ENCODE results near the gene MIGA2. TPM values are rescaled to one million over a fixed set of nuclear protein-coding genes. Genes with fewer than 3 reads are reported as not detected.

The MIGA2 gene
- total RNA-seq, 1 experiment from 2014 or later = 29.6 TPM

DNA sequence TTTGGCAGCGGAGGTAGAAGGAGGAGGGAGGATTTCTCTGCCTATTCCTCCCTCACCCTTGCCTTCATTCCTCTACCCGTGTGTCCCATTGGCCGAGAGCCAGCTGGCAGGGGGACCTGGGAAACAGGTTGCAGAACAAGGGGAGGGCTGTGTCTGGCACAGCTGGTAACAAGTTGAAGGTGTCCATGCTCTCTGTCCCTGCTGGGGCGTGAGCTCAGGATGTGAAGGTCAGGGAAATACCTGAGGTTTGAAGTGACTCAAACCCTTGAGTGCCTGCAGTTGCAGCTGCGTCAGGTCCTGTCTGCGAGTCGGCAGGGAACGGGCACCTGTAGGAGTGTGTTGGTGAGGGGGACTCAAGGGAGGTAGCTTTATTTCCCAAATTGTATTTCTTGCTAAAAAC is 16.2 kb downstream of the MIGA2 start:
- peak; percentile 97 for ATAC-seq
- H3K27ac ChIP-seq (ENCODE audit: low read length) = peak overlapping the region; percentile 94
- H3K4me3 ChIP-seq (ENCODE audit: low read length) = no peak overlapping the region
- ChIA-PET CTCF (no interaction called here), POLR2A (ENCODE audit: unreplicated experiment) (no interaction called here)
- peak; percentile 97 for DNase-seq
- peaks cover 10% of the 10 kb centered on the region for H3K4me1 ChIP-seq (ENCODE audit: insufficient read depth, low read length)
- no peaks in the 10 kb centered on the region; the same call in 1 of the 2 replicates for H3K36me3 ChIP-seq (ENCODE audit: low read depth, low read length)
- TF ChIP-seq, protein P1, sequence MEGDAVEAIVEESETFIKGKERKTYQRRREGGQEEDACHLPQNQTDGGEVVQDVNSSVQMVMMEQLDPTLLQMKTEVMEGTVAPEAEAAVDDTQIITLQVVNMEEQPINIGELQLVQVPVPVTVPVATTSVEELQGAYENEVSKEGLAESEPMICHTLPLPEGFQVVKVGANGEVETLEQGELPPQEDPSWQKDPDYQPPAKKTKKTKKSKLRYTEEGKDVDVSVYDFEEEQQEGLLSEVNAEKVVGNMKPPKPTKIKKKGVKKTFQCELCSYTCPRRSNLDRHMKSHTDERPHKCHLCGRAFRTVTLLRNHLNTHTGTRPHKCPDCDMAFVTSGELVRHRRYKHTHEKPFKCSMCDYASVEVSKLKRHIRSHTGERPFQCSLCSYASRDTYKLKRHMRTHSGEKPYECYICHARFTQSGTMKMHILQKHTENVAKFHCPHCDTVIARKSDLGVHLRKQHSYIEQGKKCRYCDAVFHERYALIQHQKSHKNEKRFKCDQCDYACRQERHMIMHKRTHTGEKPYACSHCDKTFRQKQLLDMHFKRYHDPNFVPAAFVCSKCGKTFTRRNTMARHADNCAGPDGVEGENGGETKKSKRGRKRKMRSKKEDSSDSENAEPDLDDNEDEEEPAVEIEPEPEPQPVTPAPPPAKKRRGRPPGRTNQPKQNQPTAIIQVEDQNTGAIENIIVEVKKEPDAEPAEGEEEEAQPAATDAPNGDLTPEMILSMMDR (conservative IDR thresholded peaks at IDR 0.05; ENCODE audit: low read depth, low read length) = no peak
- TF ChIP-seq EZH2 (IDR thresholded peaks at IDR 0.05; ENCODE audit: low read length, unreplicated experiment) (no peak), EZH2phosphoT487 (IDR thresholded peaks at IDR 0.05; ENCODE audit: borderline replicate concordance, low read length) (no peak)
- no peaks in the 10 kb centered on the region for H3K9me3 ChIP-seq (ENCODE audit: low read length)
- H3K9ac ChIP-seq (ENCODE audit: low read length) = peak overlapping the region; percentile 68
- H3K27me3 ChIP-seq (ENCODE audit: low read length) = no peaks in the 10 kb centered on the region
- no peaks in the 10 kb centered on the region for H3K79me2 ChIP-seq (ENCODE audit: low read length)
- no peaks in the 10 kb centered on the region for H4K20me1 ChIP-seq (ENCODE audit: low read length)
- H3K9me2 ChIP-seq (replicated peaks; ENCODE audit: low read length) = no peaks in the 10 kb centered on the region
- H3F3A ChIP-seq (ENCODE audit: low read length, unreplicated experiment) = no peaks in the 10 kb centered on the region
- H3K4me2 ChIP-seq (ENCODE audit: low read length) = peak overlapping the region; percentile 52
- H2AFZ ChIP-seq (ENCODE audit: low read length) = no peak overlapping the region
- no TSS peak for BruUV-seq (replicated peaks)
- intact Hi-C loops (cut with micrococcal nuclease) = no loop called here

DNA sequence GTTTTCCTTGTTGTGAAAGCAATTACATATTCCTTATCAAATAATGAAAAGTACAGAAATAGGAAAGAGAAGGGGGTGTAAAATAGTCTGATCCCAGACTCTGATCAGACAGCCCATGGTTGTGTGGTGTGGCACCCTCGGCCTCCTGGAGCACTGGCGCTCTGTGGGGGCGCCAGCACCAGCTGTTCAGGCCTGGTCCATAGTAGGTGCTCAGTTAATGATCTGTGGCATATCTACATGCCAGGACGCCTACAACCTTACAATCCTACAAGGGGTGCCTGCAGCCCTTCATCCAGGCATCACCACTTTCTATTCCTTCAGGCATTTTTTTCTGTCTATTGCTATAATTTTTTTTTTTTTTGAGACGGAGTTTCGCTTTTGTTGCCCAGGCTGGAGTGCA is 16.6 kb downstream of the MIGA2 start:
- BruUV-seq (replicated peaks) = TSS peak; percentile 72
- CTCF ChIA-PET = no interaction called here

DNA sequence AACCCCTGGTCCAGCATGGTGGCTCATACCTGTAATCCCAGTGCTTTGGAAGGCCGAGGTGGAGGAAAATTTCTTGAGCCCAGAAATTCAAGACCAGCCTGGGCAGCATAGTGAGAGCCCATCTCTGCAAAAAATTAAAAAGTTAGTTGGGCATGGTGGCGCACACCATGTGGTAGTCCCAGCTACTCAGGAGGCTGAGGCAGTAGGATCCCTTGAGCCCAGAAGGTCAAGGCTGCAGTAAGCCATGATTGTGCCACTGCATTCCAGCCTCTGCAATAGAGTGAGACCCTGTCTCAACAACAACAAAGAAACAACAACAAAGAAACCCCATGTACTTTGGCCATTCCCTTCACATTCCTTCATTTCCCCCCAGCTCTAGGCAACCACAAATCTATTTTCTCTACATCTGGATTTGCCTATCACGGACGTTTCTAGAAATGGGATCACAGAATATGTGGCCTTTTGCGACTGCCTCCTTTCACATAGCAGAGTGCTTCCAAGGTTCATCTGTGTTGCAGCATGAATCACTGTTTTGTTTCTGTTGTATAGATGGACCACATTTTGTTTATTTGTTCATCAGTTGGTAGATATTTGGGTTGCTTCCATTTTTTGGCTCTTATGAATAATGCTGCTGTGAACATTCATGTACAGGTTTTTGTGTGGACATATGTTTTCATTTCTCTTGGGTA is 17.9 kb downstream of the MIGA2 start:
- no TSS peak for BruUV-seq (replicated peaks)
- Histone ChIP-seq H3K4me1 (ENCODE audit: insufficient read depth, low read length) (peaks cover 17% of the 10 kb centered on the region), H4K20me1 (ENCODE audit: low read length) (no peaks in the 10 kb centered on the region), H3F3A (ENCODE audit: low read length, unreplicated experiment) (no peaks in the 10 kb centered on the region), H3K9me3 (ENCODE audit: low read length) (no peaks in the 10 kb centered on the region), H3K4me3 (ENCODE audit: low read length) (no peak overlapping the region), H3K9ac (ENCODE audit: low read length) (no peak overlapping the region), H2AFZ (ENCODE audit: low read length) (no peak overlapping the region), H3K9me2 (replicated peaks; ENCODE audit: low read length) (no peaks in the 10 kb centered on the region), H3K27me3 (ENCODE audit: low read length) (no peaks in the 10 kb centered on the region), H3K79me2 (ENCODE audit: low read length) (no peaks in the 10 kb centered on the region), H3K36me3 (ENCODE audit: low read depth, low read length) (no peaks in the 10 kb centered on the region; the same call in 1 of the 2 replicates), H3K27ac (ENCODE audit: low read length) (no peak overlapping the region), H3K4me2 (ENCODE audit: low read length) (no peak overlapping the region)
- intact Hi-C loops (cut with micrococcal nuclease) = no loop called here
- ChIA-PET CTCF (no interaction called here), POLR2A (ENCODE audit: unreplicated experiment) (no interaction called here)
- no peak for DNase-seq
- ATAC-seq = no peak
- TF ChIP-seq, protein P1 (conservative IDR thresholded peaks at IDR 0.05; ENCODE audit: low read depth, low read length) = no peak
- TF ChIP-seq EZH2 (IDR thresholded peaks at IDR 0.05; ENCODE audit: low read length, unreplicated experiment) (no peak), EZH2phosphoT487 (IDR thresholded peaks at IDR 0.05; ENCODE audit: borderline replicate concordance, low read length) (no peak)

More for the DNA sequence above, 16.6 kb downstream of the MIGA2 start:
- Histone ChIP-seq H4K20me1 (ENCODE audit: low read length) (no peaks in the 10 kb centered on the region), H3K9me3 (ENCODE audit: low read length) (no peaks in the 10 kb centered on the region), H3K4me2 (ENCODE audit: low read length) (peak overlapping the region; percentile 52), H3K79me2 (ENCODE audit: low read length) (no peaks in the 10 kb centered on the region), H3K36me3 (ENCODE audit: low read depth, low read length) (no peaks in the 10 kb centered on the region; the same call in 1 of the 2 replicates), H3K27me3 (ENCODE audit: low read length) (no peaks in the 10 kb centered on the region), H3K27ac (ENCODE audit: low read length) (peak overlapping the region; percentile 94), H3K4me1 (ENCODE audit: insufficient read depth, low read length) (peaks cover 10% of the 10 kb centered on the region), H3K9me2 (replicated peaks; ENCODE audit: low read length) (no peaks in the 10 kb centered on the region), H3K9ac (ENCODE audit: low read length) (peak overlapping the region; percentile 28; the same call in 1 of the 2 replicates), H3K4me3 (ENCODE audit: low read length) (no peak overlapping the region), H2AFZ (ENCODE audit: low read length) (no peak overlapping the region), H3F3A (ENCODE audit: low read length, unreplicated experiment) (no peaks in the 10 kb centered on the region)
- ATAC-seq (no peak), DNase-seq (no peak)
- no peak for TF ChIP-seq EZH2 (IDR thresholded peaks at IDR 0.05; ENCODE audit: low read length, unreplicated experiment)
- TF ChIP-seq, protein P1 (conservative IDR thresholded peaks at IDR 0.05; ENCODE audit: low read depth, low read length) = no peak
- POLR2A ChIA-PET (ENCODE audit: unreplicated experiment) = no interaction called here
- intact Hi-C loops (cut with micrococcal nuclease) = no loop called here

Measured in PC-3 (cell line).